Calu3 (cell line): ENCODE measurements around the gene CEMIP. TPM values are rescaled to one million over a fixed set of nuclear protein-coding genes. Genes with fewer than 3 reads are reported as not detected.

Experiments used
- BruUV-seq: library from RNA; stranded (reverse); fragments of 400-500 nt; replicated peaks from 2 replicates; lab custom pipeline; 2021; lab: Mats Ljungman, UMichigan
- CTCF ChIA-PET: fragments of 300-600 bp; sonication (Branson Sonifier 250); formaldehyde crosslinking; loops from one replicate; lab custom pipeline; 2022; ENCODE audit warnings: antibody characterized with exemption; lab: Charles Lee
- DNase-seq: peaks from one replicate; pipeline ENCODE4 v3.0.0; 2022
- H3K27ac Mint-ChIP-seq: one replicate; pipeline ENCODE4 v1.8.0; 2022; ENCODE audit warnings: mixed read lengths; ENCODE audit not compliant: unreplicated experiment
- H3K27me3 Mint-ChIP-seq: one replicate; pipeline ENCODE4 v1.8.0; 2022; ENCODE audit warnings: mixed read lengths; ENCODE audit not compliant: unreplicated experiment
- H3K36me3 Mint-ChIP-seq: one replicate; pipeline ENCODE4 v1.8.0; 2022; ENCODE audit warnings: mild to moderate bottlenecking, moderate library complexity, mixed read lengths; ENCODE audit not compliant: insufficient read depth, unreplicated experiment
- H3K4me1 Mint-ChIP-seq: one replicate; pipeline ENCODE4 v1.8.0; 2022; ENCODE audit warnings: mild to moderate bottlenecking, low read depth, mixed read lengths; ENCODE audit not compliant: unreplicated experiment
- H3K4me3 Mint-ChIP-seq: one replicate; pipeline ENCODE4 v1.8.0; 2022; ENCODE audit warnings: mild to moderate bottlenecking, low read depth, moderate library complexity, mixed read lengths; ENCODE audit not compliant: unreplicated experiment
- H3K9me3 Mint-ChIP-seq: one replicate; pipeline ENCODE4 v1.8.0; 2022; ENCODE audit warnings: low read depth, mixed read lengths; ENCODE audit not compliant: unreplicated experiment
- intact Hi-C: fragments of 100-400 bp; cut with micrococcal nuclease; formaldehyde crosslinking; loops from one replicate; pipeline ENCODE4 v1.10.0; 2022; ENCODE audit not compliant: unreplicated experiment
- total RNA-seq: library from RNA; stranded (reverse); gene quantifications from 2 replicates; pipeline ENCODE4 v1.2.3, GENCODE V29; 2022
- TF ChIP-seq, protein P1 (sequence below): fragments of 200-600 bp; IDR thresholded peaks from one replicate; pipeline ENCODE4 v1.8.0; 2022; ENCODE audit warnings: antibody characterized with exemption; ENCODE audit not compliant: unreplicated experiment

CEMIP gene
- total RNA-seq, 1 experiment from 2014 or later, result 1.8 TPM

DNA sequence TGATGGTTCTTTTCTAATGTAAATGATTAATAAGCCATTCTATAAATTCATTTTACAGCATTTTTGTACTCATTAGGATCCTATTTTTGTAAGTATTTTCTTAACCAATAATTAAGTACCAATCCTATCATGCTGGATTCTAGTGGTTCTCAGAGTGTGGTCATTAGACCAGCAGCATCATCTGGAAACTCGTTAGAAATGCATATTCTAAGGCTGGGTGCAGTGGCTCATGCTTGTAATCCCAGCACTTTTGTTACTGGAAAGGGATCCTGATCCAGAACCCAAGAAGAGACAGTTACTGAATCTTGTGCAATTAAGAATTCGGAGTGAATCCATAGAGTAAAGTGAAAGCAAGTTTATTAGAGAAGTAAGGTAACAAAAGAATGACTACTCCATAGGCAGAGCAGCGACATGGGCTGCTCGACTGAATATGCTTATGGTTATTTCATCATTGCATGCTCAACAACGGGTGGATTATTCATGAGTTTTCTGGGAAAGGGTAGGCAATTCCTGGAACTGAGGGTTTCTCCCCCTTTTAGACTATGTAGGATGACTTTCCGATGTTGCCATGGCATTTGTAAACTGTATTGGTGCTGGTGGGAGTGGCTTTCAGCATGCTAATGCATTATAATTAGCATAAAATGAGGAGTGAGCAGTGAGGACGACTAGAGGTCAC lies 9.9 kb upstream of the CEMIP start:
- intact Hi-C loops, result no loop called here

DNA sequence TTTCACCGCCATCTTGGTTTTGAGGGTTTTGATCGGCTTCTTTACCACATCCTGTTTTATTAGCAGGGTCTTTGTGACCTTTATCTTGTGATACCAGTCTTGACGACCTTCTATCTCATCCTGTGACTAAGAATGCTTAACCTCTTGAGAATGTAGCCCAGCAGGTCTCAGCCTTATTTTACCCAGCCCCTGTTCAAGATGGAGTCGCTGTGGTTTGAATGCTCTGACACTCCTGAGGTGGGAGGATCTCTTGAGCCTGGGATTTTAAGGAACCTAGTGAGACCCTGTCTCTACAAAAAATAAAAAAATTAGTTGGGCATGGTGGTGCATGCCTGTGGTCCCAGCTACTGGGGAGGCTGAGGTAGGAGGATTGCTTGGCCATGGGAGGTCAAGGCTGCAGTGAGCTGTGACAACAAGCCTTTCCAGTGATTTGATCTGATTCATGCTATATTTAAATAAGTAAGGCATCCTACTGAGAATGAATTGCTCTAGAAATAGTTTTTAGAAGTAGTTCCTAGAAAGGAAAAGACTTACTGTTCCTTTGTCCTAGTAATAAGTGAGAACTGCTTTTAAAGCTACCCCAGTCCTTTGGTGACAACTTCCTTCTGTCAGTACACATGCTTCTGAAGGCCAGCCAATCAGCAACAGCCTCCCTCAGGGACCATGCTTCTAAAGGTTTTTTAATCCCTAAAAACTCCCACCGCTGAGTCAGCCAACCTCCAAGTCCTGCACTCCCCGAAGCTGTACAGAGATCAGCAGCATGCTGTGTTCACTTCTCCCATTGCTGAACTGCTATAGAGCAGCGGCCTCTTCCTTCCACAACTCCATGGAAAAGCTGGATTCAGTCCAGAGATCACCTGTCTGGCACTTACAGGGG lies 9.1 kb upstream of the CEMIP start:
- Mint-ChIP-seq H3K4me3 (no peak overlapping the region), H3K9me3 (no peaks in the 10 kb centered on the region), H3K4me1 (peaks cover 15% of the 10 kb centered on the region), H3K36me3 (no peaks in the 10 kb centered on the region), H3K27ac (no peak overlapping the region), H3K27me3 (no peaks in the 10 kb centered on the region)
- TF ChIP-seq, protein P1, sequence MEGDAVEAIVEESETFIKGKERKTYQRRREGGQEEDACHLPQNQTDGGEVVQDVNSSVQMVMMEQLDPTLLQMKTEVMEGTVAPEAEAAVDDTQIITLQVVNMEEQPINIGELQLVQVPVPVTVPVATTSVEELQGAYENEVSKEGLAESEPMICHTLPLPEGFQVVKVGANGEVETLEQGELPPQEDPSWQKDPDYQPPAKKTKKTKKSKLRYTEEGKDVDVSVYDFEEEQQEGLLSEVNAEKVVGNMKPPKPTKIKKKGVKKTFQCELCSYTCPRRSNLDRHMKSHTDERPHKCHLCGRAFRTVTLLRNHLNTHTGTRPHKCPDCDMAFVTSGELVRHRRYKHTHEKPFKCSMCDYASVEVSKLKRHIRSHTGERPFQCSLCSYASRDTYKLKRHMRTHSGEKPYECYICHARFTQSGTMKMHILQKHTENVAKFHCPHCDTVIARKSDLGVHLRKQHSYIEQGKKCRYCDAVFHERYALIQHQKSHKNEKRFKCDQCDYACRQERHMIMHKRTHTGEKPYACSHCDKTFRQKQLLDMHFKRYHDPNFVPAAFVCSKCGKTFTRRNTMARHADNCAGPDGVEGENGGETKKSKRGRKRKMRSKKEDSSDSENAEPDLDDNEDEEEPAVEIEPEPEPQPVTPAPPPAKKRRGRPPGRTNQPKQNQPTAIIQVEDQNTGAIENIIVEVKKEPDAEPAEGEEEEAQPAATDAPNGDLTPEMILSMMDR, result no peak
- no peak for DNase-seq
- intact Hi-C loops, result no loop called here
- no TSS peak for BruUV-seq
- CTCF ChIA-PET, result no interaction called here

More for the DNA sequence above, 9.9 kb upstream of the CEMIP start:
- CTCF ChIA-PET, result no interaction called here
- H3K9me3 Mint-ChIP-seq, result no peaks in the 10 kb centered on the region
- H3K27me3 Mint-ChIP-seq, result no peaks in the 10 kb centered on the region
- TF ChIP-seq, protein P1, result no peak
- H3K4me1 Mint-ChIP-seq, result peaks cover 15% of the 10 kb centered on the region
- H3K27ac Mint-ChIP-seq, result no peak overlapping the region
- no TSS peak for BruUV-seq
- H3K4me3 Mint-ChIP-seq, result no peak overlapping the region
- no peak for DNase-seq
- H3K36me3 Mint-ChIP-seq, result no peaks in the 10 kb centered on the region

DNA sequence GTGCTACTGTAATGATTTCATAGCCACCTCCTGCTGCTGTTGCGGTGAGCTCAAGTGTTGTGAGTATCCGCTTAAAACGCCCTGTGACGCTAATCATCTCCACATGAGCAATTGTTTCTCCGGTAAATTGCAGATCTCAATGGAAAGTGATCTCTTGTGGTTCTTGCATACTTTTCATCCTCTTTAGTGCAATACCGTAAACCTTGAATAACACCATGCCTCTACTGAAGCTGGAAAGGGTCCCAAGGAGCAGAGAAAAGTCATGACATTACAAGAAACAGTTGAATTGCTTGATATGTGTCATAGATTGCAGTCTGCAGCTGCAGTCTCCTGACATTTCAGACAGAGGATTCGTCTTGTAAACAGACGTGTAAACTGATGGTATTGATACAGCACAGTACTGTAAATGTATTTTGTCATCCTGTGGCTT lies 6.0 kb upstream of the CEMIP start:
- Mint-ChIP-seq H3K9me3 (no peaks in the 10 kb centered on the region), H3K4me3 (no peak overlapping the region), H3K27ac (no peak overlapping the region), H3K4me1 (peaks cover 33% of the 10 kb centered on the region), H3K36me3 (no peaks in the 10 kb centered on the region), H3K27me3 (no peaks in the 10 kb centered on the region)
- TF ChIP-seq, protein P1, result no peak
- CTCF ChIA-PET, result no interaction called here
- intact Hi-C loops, result no loop called here
- no TSS peak for BruUV-seq
- no peak for DNase-seq

DNA sequence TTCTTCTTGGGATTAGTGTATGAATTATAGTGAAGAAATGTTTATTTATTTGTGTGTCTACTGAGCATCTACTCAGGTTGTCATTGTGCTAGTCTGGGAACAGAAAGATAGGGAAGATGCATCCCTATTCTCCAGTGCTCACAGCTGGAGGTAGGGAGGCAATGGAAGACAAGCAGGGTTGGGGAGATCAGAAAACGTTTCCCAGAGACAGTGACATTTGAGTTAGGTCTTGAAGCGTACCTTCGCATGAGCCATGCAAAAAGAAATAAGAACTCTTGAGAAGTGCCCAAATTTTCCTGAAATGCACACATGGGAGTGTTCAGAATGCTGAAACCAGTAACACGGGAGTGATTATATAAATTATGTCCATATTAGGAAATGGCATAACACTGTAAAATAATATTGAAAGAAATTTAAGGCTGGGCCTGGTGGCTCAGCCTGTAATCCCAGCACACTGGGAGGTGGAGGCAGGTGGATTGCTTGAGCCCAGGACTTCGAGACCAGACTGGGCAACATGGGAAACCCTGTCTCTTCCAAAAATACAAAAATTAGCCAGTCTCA lies 5.3 kb upstream of the CEMIP start:
- BruUV-seq, result no TSS peak
- no peak overlapping the region for H3K4me3 Mint-ChIP-seq
- H3K27ac Mint-ChIP-seq, result no peak overlapping the region
- DNase-seq, result no peak
- TF ChIP-seq, protein P1, result no peak
- no peaks in the 10 kb centered on the region for H3K9me3 Mint-ChIP-seq
- H3K4me1 Mint-ChIP-seq, result peaks cover 31% of the 10 kb centered on the region
- no peaks in the 10 kb centered on the region for H3K27me3 Mint-ChIP-seq
- intact Hi-C loops, result no loop called here
- CTCF ChIA-PET, result interaction anchor here (7.1 kb wide), 1 partner anchor 207 kb away, joined by 151 read pairs; no protein-coding TSS in a partner anchor
- H3K36me3 Mint-ChIP-seq, result peaks cover 1% of the 10 kb centered on the region
